Heart right ventricle (tissue), 16 donors: ENCODE measurements around the gene STRN. TPM values are rescaled to one million over a fixed set of nuclear protein-coding genes. Genes with fewer than 3 reads are reported as not detected.
"Not testable (repeated sequence)": the region's sequence is repeated elsewhere in the genome, so short reads cannot be mapped to it uniquely, and the experiment has no call there.

ENCODE experiments used
- ATAC-seq, 8 donors: fragments of 200-7000 bp; cut with Tn5 transposase; one replicate each; pipeline ENCODE4 v1.9.1; 2020; ENCODE audit warnings: mild to moderate bottlenecking in 8 of 8, moderate library complexity in 8 of 8, moderate number of reproducible peaks in 1 of 8
- DNase-seq, 2 donors: peaks; one replicate each; pipeline ENCODE4 v3.0.0-alpha.2; 2020
- H3K27ac ChIP-seq, 10 donors: fragments of 200-600 bp; sonication (generic) in 2 of 10; one replicate each; pipeline versions ENCODE4 v1.5.0 to v1.8.0; 2020 to 2022; ENCODE audit warnings: mild to moderate bottlenecking in 3 of 10
- H3K27me3 ChIP-seq, 7 donors: fragments of 200-600 bp; one replicate each; pipeline ENCODE4 v1.8.0; 2021 to 2022; ENCODE audit warnings: mild to moderate bottlenecking in 2 of 7
- H3K36me3 ChIP-seq, 9 donors: fragments of 200-600 bp; sonication (generic) in 1 of 9; one replicate each; pipeline versions ENCODE4 v1.5.0 to v1.8.0; 2020 to 2022; ENCODE audit warnings: mild to moderate bottlenecking in 2 of 9
- H3K4me1 ChIP-seq, 9 donors: fragments of 200-600 bp; sonication (generic) in 1 of 9; one replicate each; pipeline versions ENCODE4 v1.5.0 to v1.8.0; 2020 to 2022; ENCODE audit warnings: mild to moderate bottlenecking in 4 of 9
- H3K4me3 ChIP-seq, 10 donors: fragments of 200-600 bp; sonication (generic) in 2 of 10; one replicate each; pipeline versions ENCODE4 v1.5.0 to v1.8.0; 2020 to 2022; ENCODE audit warnings: mild to moderate bottlenecking in 7 of 10, moderate library complexity in 2 of 10
- H3K9me3 ChIP-seq, 11 donors: fragments of 200-600 bp in 10 of 11; sonication (generic) in 2 of 11; one replicate each; pipeline versions ENCODE4 v1.5.0 to v1.8.0; 2013 to 2022; ENCODE audit warnings: mild to moderate bottlenecking in 2 of 11, control low read depth in 1 of 11, moderate library complexity in 1 of 11
- WGBS, 2 donors: extraction: QIAGEN DNeasy Blood & Tissue Kit; methylation state at CpG; one replicate each; pipeline ENCODE4 v1.1.7; 2013; ENCODE audit warnings: inconsistent platforms in 1 of 2; 5-methylcytosine and 5-hydroxymethylcytosine counted together
- intact Hi-C, 10 donors: fragments of 100-400 bp; cut with DNase I; formaldehyde crosslinking; loops; one replicate each; pipeline versions ENCODE4 v1.11.1 to v1.14.2; 2022
- polyA plus RNA-seq, 2 donors: library from polyadenylated mRNA; stranded (reverse); fragments of 200-250 nt; gene quantifications; one replicate each; pipeline ENCODE4 v1.2.3, GENCODE V29; 2013
- total RNA-seq, 10 donors: library from RNA; stranded (reverse); fragmentation: NEBNext Ultra II Directional in 3 of 10; extraction: Animal tissue kit (Norgen Biotek cat#: 25700) in 3 of 10; gene quantifications; one replicate each; pipeline versions ENCODE4 v1.2.1 to v1.2.4, GENCODE V29; 2021 to 2023
- TF ChIP-seq, protein P1 (sequence below), 9 donors: fragments of 200-600 bp; sonication (generic) in 2 of 9; IDR thresholded peaks; one replicate each; pipeline versions ENCODE4 v1.5.0 to v1.8.0; 2021 to 2022; ENCODE audit warnings: antibody characterized with exemption in 9 of 9, mild to moderate bottlenecking in 5 of 9, moderate library complexity in 1 of 9
- donor health status: Arrhythmogenic right ventricular cardiomyopathy.
- donor health status: ischemic (EF 13 %, LVEDD 7.1; RV severe dilation, severe dysfunction).
- donor health status: healthy with polysubstance abuse.
- donor health status: DM: no; HTN: yes; CAD: no.
- donor health status: DM: no; HTN: no; CAD: no.
- donor health status: ischemic (EF 25% LVEDD 6.9; RV normal size, moderate dysfunction).
- donor health status: ischemic (EF 25% LVEDD 5.7; RV mildly dilated, moderate dysfunction).
- donor health status: healthy.
- donor health status: DM: yes; HTN: yes; CAD: no.
- donor health status: Ischemic cardiomyopathy.
- donor health status: ischemic (EF 35%, LVEDD 5.7; RV mildly dilated, moderate dysfunction).
- donor health status: nonischemic (EF 11% LVEDD 7.7; RV severe dilation, severe dysfunction).
- donor health status: DM: yes; HTN: yes; CAD: no.
- donor health status: PGD.
- donor health status: ischemic (EF 29% LVEDD 5.4; RV normal size, mild dysfunction).
- donor health status: nonischemic (EF 23%, LVEDD 6.1; RV moderate dilation, normal function).

Gene STRN
- total and polyA plus RNA-seq, 12 donors: 8.6 to 102 (median 61.8) TPM

GRCh38 chr2:36949845-36950244, 16.5 kb downstream of the STRN start:
- no peak for ATAC-seq
- no peaks in the 10 kb centered on the region for H3K36me3 ChIP-seq
- DNase-seq: no peak
- H3K4me3 ChIP-seq: no peak overlapping the region
- no peaks in the 10 kb centered on the region for H3K9me3 ChIP-seq
- H3K27ac ChIP-seq: no peak overlapping the region
- WGBS, 2 donors: 59 to 91% methylated on average over 1 of the region's 1 CpG
- intact Hi-C loops: no loop called here
- TF ChIP-seq, protein P1, sequence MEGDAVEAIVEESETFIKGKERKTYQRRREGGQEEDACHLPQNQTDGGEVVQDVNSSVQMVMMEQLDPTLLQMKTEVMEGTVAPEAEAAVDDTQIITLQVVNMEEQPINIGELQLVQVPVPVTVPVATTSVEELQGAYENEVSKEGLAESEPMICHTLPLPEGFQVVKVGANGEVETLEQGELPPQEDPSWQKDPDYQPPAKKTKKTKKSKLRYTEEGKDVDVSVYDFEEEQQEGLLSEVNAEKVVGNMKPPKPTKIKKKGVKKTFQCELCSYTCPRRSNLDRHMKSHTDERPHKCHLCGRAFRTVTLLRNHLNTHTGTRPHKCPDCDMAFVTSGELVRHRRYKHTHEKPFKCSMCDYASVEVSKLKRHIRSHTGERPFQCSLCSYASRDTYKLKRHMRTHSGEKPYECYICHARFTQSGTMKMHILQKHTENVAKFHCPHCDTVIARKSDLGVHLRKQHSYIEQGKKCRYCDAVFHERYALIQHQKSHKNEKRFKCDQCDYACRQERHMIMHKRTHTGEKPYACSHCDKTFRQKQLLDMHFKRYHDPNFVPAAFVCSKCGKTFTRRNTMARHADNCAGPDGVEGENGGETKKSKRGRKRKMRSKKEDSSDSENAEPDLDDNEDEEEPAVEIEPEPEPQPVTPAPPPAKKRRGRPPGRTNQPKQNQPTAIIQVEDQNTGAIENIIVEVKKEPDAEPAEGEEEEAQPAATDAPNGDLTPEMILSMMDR (IDR thresholded peaks at IDR 0.05): no peak
- H3K4me1 ChIP-seq: peaks cover 5 to 39% (median 24%) of the 10 kb centered on the region in 9 donors
- no peaks in the 10 kb centered on the region for H3K27me3 ChIP-seq

DNA sequence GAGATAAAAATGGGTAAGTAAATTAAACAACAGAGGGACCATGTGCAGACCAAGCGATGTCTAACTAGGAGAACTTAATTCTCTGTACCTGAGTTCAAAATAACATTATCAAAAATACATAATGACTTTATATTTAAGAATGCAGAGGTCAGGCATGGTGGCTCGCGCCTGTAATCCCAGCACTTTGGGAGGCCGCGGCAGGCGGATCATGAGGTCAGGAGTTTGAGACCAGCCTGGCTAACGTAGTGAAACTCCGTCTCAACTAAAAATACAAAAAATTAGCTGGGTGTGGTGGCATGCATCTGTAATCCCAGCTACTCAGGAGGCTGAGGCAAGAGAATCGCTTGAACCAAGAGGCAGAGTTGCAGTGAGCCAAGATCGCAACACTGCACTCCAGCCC, 21.1 kb downstream of the STRN start:
- not testable (repeated sequence) for H3K27ac ChIP-seq

DNA sequence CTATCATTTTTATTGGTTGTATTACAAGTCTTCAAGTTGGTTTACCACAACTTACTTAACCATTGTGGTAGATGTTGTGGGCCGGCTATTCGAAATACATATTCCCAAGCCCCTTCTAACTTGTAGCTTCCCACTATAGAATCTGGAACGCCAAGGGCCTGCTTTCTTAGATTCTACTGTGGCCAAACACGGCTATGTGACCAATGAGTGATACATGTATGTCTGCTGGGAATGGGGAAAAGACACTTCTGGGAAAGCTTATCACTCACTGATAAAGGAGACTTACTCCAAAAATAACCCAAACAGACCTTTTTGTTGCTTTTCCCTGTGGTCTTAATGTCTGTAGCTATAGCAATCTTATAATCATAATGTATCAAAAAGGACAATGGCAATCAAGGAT, 24.5 kb downstream of the STRN start:
- Histone ChIP-seq H3K9me3 (no peaks in the 10 kb centered on the region), H3K36me3 (peaks cover 0 to 7% (median 0%) of the 10 kb centered on the region in 9 donors), H3K27ac (peak overlapping the region in 6 of 10 donors; percentile 1 to 63 (median 23)), H3K27me3 (no peaks in the 10 kb centered on the region), H3K4me3 (no peak overlapping the region), H3K4me1 (peaks cover 0 to 22% (median 4%) of the 10 kb centered on the region in 9 donors)
- TF ChIP-seq, protein P1 (IDR thresholded peaks at IDR 0.05): no peak
- ATAC-seq: peak in 4 of 8 donors; percentile 62 to 67 (median 64)
- no peak for DNase-seq
- intact Hi-C loops: no loop called here
- WGBS, 2 donors: 39 to 47% methylated on average over 4 of the region's 4 CpGs

More for the DNA sequence above, 21.1 kb downstream of the STRN start:
- H3K36me3 ChIP-seq, DNase-seq, ATAC-seq, H3K9me3 ChIP-seq, intact Hi-C loops, H3K27me3 ChIP-seq, H3K4me3 ChIP-seq: not testable (repeated sequence)
- peaks cover 0 to 22% (median 4%) of the 10 kb centered on the region in 9 donors for H3K4me1 ChIP-seq
- 93 to 95% methylated on average over 10 of the region's 10 CpGs for WGBS, 2 donors

DNA sequence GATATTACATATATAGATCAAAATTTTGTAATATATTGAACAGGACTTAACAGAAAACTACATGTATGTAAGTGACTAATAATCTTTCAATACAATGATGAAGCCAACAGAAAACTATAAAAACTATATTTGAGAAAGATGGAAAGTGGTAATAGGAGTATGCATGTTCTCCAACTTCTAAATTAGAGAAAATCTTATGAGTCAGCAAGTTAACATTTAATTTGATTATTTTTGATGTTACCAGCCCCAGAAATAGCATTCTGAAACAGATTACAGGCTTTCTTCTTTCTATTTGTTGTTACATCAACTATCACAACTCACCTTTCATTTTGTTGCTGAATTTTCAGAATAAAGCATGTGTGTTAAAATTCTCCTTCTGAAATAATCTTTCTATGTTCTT, 29.8 kb downstream of the STRN start:
- H3K27me3 ChIP-seq, H3K27ac ChIP-seq, ATAC-seq, H3K4me3 ChIP-seq, H3K9me3 ChIP-seq, DNase-seq, intact Hi-C loops, H3K36me3 ChIP-seq: not testable (repeated sequence)
- H3K4me1 ChIP-seq: peaks cover 0 to 20% (median 4%) of the 10 kb centered on the region in 9 donors

DNA sequence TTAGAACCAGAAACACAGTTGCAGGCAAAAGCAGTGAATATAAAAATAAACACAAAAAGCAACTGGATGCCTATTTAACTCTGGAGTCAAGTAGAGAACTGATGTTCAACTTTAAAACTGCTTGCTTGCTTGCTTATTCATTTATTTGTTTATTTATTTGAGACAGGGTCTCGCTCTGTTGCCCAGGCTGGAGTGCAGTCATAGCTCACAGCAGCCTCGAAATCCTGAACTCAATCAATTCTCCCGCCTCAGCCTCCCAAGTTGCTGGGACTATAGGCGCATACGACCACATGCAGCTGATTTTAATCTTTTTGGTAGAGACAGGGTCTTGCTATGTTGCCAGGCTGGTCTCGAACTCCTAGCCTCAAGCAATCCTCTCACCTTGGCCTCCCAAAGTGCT, 34.6 kb downstream of the STRN start:
- not testable (repeated sequence) for DNase-seq, H3K27me3 ChIP-seq, H3K36me3 ChIP-seq, H3K4me3 ChIP-seq, H3K9me3 ChIP-seq, ATAC-seq
- intact Hi-C loops: loop anchor here in 1 of 10 donors (5.0 kb wide), 1 partner anchor 36 kb away; the partner anchor contains the start of gene STRN
- 93 to 94% methylated on average over 6 of the region's 6 CpGs for WGBS, 2 donors
- Histone ChIP-seq H3K4me1 (peaks cover 4 to 34% (median 19%) of the 10 kb centered on the region in 9 donors), H3K27ac (peak overlapping the region in 4 of 10 donors; percentile 72 to 85 (median 78))

- intact Hi-C loops: loop anchor here in 1 of 10 donors (5.0 kb wide), 1 partner anchor 36 kb away; the partner anchor contains the start of gene STRN
- H3K4me1 ChIP-seq: peaks cover 4 to 42% (median 25%) of the 10 kb centered on the region in 9 donors
- DNase-seq, H3K36me3 ChIP-seq, H3K9me3 ChIP-seq, H3K4me3 ChIP-seq, ATAC-seq, H3K27me3 ChIP-seq: not testable (repeated sequence)
- 39 to 43% methylated on average over 7 of the region's 7 CpGs for WGBS, 2 donors
- peak overlapping the region; percentile 62 to 85 (median 74) for H3K27ac ChIP-seq
Measured at GRCh38 chr2:36930787-36931410, 35.4 kb downstream of the STRN start.

GRCh38 chr2:36926175-36927132, 39.9 kb downstream of the STRN start:
- H3K27ac ChIP-seq: peak overlapping the region in 9 of 10 donors; percentile 8 to 71 (median 45)
- intact Hi-C loops, H3K9me3 ChIP-seq, ATAC-seq, H3K27me3 ChIP-seq, DNase-seq: not testable (repeated sequence)
- H3K36me3 ChIP-seq: peaks cover 0 to 12% (median 0%) of the 10 kb centered on the region in 9 donors
- H3K4me1 ChIP-seq: peaks cover 4 to 39% (median 28%) of the 10 kb centered on the region in 9 donors
- 40% methylated on average over 5 of the region's 5 CpGs for WGBS, 2 donors
- H3K4me3 ChIP-seq: peak overlapping the region in 1 of 10 donors; percentile 12

- intact Hi-C loops, H3K27me3 ChIP-seq, ATAC-seq, H3K27ac ChIP-seq, H3K4me3 ChIP-seq, H3K9me3 ChIP-seq, DNase-seq: not testable (repeated sequence)
- 94 to 95% methylated on average over 10 of the region's 10 CpGs for WGBS, 2 donors
- Histone ChIP-seq H3K4me1 (peaks cover 0 to 33% (median 28%) of the 10 kb centered on the region in 9 donors), H3K36me3 (peaks cover 0 to 12% (median 0%) of the 10 kb centered on the region in 9 donors)
Measured at GRCh38 chr2:36922629-36923028, 43.7 kb downstream of the STRN start.
